ENCODE data around the gene MTHFSD. TPM values are rescaled to one million over a fixed set of nuclear protein-coding genes. Genes with fewer than 3 reads are reported as not detected.

Gene MTHFSD, protein sequence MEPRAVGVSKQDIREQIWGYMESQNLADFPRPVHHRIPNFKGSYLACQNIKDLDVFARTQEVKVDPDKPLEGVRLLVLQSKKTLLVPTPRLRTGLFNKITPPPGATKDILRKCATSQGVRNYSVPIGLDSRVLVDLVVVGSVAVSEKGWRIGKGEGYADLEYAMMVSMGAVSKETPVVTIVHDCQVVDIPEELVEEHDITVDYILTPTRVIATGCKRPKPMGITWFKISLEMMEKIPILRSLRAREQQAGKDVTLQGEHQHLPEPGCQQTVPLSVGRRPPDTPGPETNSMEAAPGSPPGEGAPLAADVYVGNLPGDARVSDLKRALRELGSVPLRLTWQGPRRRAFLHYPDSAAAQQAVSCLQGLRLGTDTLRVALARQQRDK
- total RNA-seq = 12.1 and 14.1 TPM in 2 replicates
- long read RNA-seq, partial matches to known transcripts = 3 of 11 reads
- long read RNA-seq, other reads (novel, unspliced or antisense) = 2 of 11 reads

DNA sequence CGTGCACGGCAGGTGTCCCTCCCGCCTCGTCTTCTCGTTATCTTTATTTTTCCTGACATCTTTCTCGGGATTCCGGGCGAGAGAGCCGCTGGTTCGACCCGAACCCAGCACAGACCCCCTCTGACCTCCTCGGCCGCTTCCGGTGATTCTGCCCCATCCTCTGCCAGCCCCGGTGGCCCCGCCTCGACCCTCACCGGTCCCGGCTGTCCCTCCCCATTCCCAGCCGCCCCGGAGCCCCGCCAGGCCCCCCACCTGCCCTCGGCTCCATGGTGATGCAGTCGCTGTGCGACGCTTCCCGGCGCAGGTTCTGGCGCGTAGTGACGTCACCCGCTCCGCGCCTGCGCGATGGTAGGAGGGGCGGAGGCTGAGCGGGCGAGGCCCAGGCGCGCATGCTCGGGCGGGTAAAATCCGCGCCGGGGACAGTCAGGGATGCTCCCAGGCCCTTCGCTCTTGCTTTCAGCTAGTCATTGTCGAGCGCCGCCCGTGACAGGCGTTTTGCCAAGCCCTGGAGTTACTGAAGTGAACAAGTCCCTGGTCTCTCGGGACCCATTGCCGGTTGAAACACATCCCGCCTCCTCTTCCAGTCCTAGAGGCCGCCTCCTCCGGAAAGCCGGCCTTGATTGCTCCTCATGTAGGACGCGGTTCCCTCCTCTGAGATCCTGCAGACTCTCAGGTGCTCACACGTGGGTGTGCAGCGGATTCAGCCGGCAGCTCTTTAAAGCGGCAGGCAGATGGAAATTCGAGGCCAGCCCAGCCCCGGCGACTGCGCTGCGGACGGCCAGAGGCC lies at the start of gene MTHFSD:
MTHFSD (minus strand) TSS at position 319 of the 787 bp plus-strand sequence; CDS start at position 268, 51 bp downstream.
- peaks cover 7% of the 10 kb centered on the region for H3K27me3 Mint-ChIP-seq (ENCODE audit: unreplicated experiment)
- H3K36me3 Mint-ChIP-seq (ENCODE audit: unreplicated experiment) = no peaks in the 10 kb centered on the region
- peaks cover 4% of the 10 kb centered on the region for H3K4me1 Mint-ChIP-seq (ENCODE audit: unreplicated experiment)
- peak; percentile 96 for DNase-seq (ENCODE audit: extremely low spot score, unreplicated experiment)
- no peaks in the 10 kb centered on the region for H3K9me3 Mint-ChIP-seq (ENCODE audit: unreplicated experiment)
- TF ChIP-seq, protein P1, sequence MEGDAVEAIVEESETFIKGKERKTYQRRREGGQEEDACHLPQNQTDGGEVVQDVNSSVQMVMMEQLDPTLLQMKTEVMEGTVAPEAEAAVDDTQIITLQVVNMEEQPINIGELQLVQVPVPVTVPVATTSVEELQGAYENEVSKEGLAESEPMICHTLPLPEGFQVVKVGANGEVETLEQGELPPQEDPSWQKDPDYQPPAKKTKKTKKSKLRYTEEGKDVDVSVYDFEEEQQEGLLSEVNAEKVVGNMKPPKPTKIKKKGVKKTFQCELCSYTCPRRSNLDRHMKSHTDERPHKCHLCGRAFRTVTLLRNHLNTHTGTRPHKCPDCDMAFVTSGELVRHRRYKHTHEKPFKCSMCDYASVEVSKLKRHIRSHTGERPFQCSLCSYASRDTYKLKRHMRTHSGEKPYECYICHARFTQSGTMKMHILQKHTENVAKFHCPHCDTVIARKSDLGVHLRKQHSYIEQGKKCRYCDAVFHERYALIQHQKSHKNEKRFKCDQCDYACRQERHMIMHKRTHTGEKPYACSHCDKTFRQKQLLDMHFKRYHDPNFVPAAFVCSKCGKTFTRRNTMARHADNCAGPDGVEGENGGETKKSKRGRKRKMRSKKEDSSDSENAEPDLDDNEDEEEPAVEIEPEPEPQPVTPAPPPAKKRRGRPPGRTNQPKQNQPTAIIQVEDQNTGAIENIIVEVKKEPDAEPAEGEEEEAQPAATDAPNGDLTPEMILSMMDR (IDR thresholded peaks at IDR 0.05) = no peak
- H3K27ac Mint-ChIP-seq (ENCODE audit: unreplicated experiment) = peak within 1 kb of the TSS; percentile 96
- peak within 1 kb of the TSS; percentile 91 for H3K4me3 Mint-ChIP-seq (ENCODE audit: unreplicated experiment)

DNA sequence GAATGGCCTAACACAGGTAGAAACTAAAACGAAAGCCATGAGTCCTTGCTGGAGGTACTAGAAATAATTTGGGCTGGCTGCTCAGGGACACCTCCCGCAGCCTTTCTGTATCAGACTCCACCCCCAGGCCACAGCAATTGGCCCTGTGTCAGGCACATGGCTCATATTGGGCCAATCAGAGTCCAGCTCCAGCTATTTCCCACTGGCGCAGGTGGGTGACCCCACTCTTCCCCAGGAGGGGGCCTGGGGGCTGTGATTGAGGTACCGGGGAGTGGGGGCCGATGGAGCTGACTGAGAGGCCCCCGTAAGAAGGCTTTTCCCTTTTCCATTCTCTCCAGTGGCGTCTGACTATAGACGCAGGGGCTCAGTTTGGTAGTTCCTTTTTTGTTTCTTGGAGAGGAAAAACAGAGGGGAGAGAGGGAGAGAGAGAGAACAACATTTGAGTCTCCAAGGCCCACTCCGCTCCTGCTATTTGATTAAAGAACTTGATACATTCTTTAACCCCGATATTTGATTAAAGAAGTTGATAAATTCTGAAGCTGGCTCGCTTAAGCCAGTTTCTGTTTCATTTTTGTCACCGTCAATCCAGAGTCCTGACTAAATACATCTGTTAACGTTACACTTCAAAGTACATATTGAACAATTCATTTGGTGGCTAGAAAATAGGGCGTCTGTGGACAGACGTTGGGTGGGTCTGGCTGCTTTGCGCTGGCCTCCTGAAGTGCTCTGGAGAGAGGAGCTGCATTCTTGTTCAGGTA lies 49.6 kb upstream of the MTHFSD start:
- no peaks in the 10 kb centered on the region for H3K9me3 Mint-ChIP-seq (ENCODE audit: unreplicated experiment)
- peaks cover 26% of the 10 kb centered on the region for H3K4me1 Mint-ChIP-seq (ENCODE audit: unreplicated experiment)
- TF ChIP-seq, protein P1 (IDR thresholded peaks at IDR 0.05) = no peak
- no peak overlapping the region for H3K27ac Mint-ChIP-seq (ENCODE audit: unreplicated experiment)
- no peaks in the 10 kb centered on the region for H3K27me3 Mint-ChIP-seq (ENCODE audit: unreplicated experiment)
- H3K4me3 Mint-ChIP-seq (ENCODE audit: unreplicated experiment) = no peak overlapping the region
- DNase-seq (ENCODE audit: extremely low spot score, unreplicated experiment) = no peak
- H3K36me3 Mint-ChIP-seq (ENCODE audit: unreplicated experiment) = peaks cover 5% of the 10 kb centered on the region

DNA sequence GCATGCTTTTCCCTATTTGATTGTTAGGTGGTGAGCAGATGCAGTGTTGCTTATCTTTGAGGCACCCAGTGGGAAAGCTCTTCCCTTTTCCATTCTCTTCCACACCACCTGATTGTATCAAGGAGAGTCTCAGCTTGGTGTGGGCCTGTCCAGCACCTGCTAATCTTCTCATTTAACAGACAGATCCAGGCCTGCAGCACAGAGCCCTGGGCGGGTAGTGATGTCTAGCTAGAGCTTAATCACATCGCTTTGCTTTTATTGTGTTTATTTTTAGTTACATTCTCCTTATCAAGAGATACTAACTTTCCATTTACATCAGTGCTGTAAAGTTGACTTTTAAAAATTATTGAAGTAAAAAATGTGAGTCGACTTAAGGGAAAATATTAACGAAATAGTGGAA lies 47.5 kb upstream of the MTHFSD start:
- H3K27me3 Mint-ChIP-seq (ENCODE audit: unreplicated experiment) = no peaks in the 10 kb centered on the region
- TF ChIP-seq, protein P1 (IDR thresholded peaks at IDR 0.05) = no peak

DNA sequence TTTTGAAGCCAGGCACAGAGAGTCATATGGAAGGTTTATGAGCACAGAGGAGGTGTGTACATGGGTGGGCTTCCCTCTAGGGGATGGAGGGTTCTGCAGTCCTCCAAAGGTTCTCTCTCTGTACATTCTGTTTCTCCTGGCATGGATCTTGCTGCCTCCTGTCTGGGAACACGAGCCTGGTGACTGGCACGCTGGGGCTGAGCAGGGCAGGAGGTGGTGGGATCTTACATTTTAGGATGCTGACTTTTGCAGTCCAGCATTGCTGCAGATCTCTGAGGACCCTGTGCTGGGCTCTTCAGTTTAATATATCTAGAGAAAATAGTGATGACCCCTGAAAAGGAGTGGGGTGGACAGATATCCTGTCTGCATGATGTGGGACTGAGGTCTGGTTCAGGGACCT lies 46.3 kb upstream of the MTHFSD start:
- Mint-ChIP-seq H3K9me3 (ENCODE audit: unreplicated experiment) (no peaks in the 10 kb centered on the region), H3K4me3 (ENCODE audit: unreplicated experiment) (no peak overlapping the region), H3K27ac (ENCODE audit: unreplicated experiment) (no peak overlapping the region), H3K27me3 (ENCODE audit: unreplicated experiment) (no peaks in the 10 kb centered on the region), H3K36me3 (ENCODE audit: unreplicated experiment) (peaks cover 5% of the 10 kb centered on the region), H3K4me1 (ENCODE audit: unreplicated experiment) (peaks cover 34% of the 10 kb centered on the region)
- TF ChIP-seq, protein P1 (IDR thresholded peaks at IDR 0.05) = no peak
- no peak for DNase-seq (ENCODE audit: extremely low spot score, unreplicated experiment)

More for the DNA sequence above, 47.5 kb upstream of the MTHFSD start:
- H3K27ac Mint-ChIP-seq (ENCODE audit: unreplicated experiment) = no peak overlapping the region
- DNase-seq (ENCODE audit: extremely low spot score, unreplicated experiment) = no peak
- H3K36me3 Mint-ChIP-seq (ENCODE audit: unreplicated experiment) = peaks cover 5% of the 10 kb centered on the region
- no peak overlapping the region for H3K4me3 Mint-ChIP-seq (ENCODE audit: unreplicated experiment)
- H3K9me3 Mint-ChIP-seq (ENCODE audit: unreplicated experiment) = no peaks in the 10 kb centered on the region
- H3K4me1 Mint-ChIP-seq (ENCODE audit: unreplicated experiment) = peaks cover 29% of the 10 kb centered on the region
